Esophagus muscularis mucosa (tissue), 4 donors: ENCODE results near the gene TFB1M. TPM values are rescaled to one million over a fixed set of nuclear protein-coding genes. Genes with fewer than 3 reads are reported as not detected.

Experiments used
- DNase-seq: peaks from one replicate; pipeline ENCODE4 v3.0.0-alpha.2; 2017; ENCODE audit errors: extremely low spot score
- H3K27ac ChIP-seq, 4 donors: fragments of 200-600 bp; sonication (generic); replicated peaks in 1 of 4; 1 replicate in 3 of 4; 2 replicates in 1 of 4; pipeline ENCODE4 v1.5.1; 2016 to 2019; ENCODE audit warnings: mild to moderate bottlenecking in 1 of 4
- H3K27me3 ChIP-seq, 4 donors: fragments of 200-600 bp; sonication (generic); one replicate each; pipeline versions ENCODE4 v1.5.1 to v1.6.0; 2016 to 2019
- H3K36me3 ChIP-seq, 4 donors: fragments of 200-600 bp; sonication (generic); one replicate each; pipeline ENCODE4 v1.5.1; 2016 to 2019
- H3K4me1 ChIP-seq, 4 donors: fragments of 200-600 bp; sonication (generic); one replicate each; pipeline ENCODE4 v1.5.1; 2016 to 2019
- H3K4me3 ChIP-seq, 4 donors: fragments of 200-600 bp; sonication (generic); 1 replicate in 2 of 4; 2 replicates in 2 of 4; pipeline ENCODE4 v1.5.1; 2016 to 2019; ENCODE audit warnings: mild to moderate bottlenecking in 4 of 4, moderate library complexity in 1 of 4
- H3K9me3 ChIP-seq, 4 donors: fragments of 200-600 bp; sonication (generic); 1 replicate in 3 of 4; 2 replicates in 1 of 4; pipeline ENCODE4 v1.5.1; 2016 to 2019
- EP300 ChIP-seq: sonication (generic); formaldehyde crosslinking; IDR thresholded peaks from one replicate; pipeline ENCODE4 v1.6.1; 2017; ENCODE audit warnings: antibody characterized with exemption
- POLR2A ChIP-seq: fragments of 450-650 bp; IDR thresholded peaks from one replicate; pipeline ENCODE4 v1.6.1; 2017; ENCODE audit warnings: antibody characterized with exemption, moderate library complexity, mild to moderate bottlenecking, low read depth
- POLR2AphosphoS5 ChIP-seq, 2 donors: sonication (generic); formaldehyde crosslinking; IDR thresholded peaks; one replicate each; pipeline ENCODE4 v1.6.1; 2017; ENCODE audit warnings: antibody characterized with exemption in 2 of 2
- WGBS: methylation state at CpG from one replicate; pipeline ENCODE4 v1.1.5; 2018; 5-methylcytosine and 5-hydroxymethylcytosine counted together
- intact Hi-C: fragments of 100-400 bp; cut with DNase I; formaldehyde crosslinking; loops from one replicate; pipeline ENCODE4 v1.15.1; 2023
- total RNA-seq, 4 donors: library from RNA; depleted of rRNA; stranded (reverse); fragments of >200 nt; gene quantifications; one replicate each; pipeline versions ENCODE4 v1.1.0 to v1.2.1, GENCODE V29; 2016
- TF ChIP-seq, protein P1 (sequence below), 3 experiments: fragments of 200-600 bp in 2 of 3; fragments of 450-650 bp in 1 of 3; sonication (generic) in 2 of 3; IDR thresholded peaks; one replicate each; pipeline ENCODE4 v1.5.1; 2017 to 2019; ENCODE audit warnings: antibody characterized with exemption in 3 of 3, mild to moderate bottlenecking in 2 of 3, moderate library complexity in 1 of 3

Gene TFB1M
- total RNA-seq, 4 donors from 2014 or later = 6.5 to 15.4 (median 12.2) TPM

DNA sequence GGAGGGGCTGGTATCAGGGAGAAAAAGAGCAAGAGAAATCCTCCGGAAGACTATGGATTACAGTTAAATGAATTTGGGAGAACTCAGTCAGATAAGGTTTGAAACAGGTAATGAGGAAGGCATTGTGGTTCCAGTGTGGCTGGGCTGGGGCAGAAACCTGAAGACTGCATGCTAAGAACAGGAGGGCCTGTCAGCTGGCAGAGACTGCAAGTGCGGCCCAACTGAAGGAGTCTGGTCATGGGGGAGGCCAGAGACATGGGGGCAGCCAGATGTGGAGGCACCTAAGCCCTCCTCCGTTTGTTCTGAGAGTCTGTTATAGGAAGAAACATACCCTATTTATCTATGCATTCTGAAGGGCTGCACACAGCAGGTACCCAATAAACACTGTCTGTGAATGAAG, 16.6 kb downstream of the TFB1M start:
- H3K4me3 ChIP-seq = no peak overlapping the region
- H3K36me3 ChIP-seq = peaks cover 14 to 46% (median 35%) of the 10 kb centered on the region in 4 donors
- intact Hi-C loops = no loop called here
- H3K27me3 ChIP-seq = no peaks in the 10 kb centered on the region
- no peaks in the 10 kb centered on the region for H3K4me1 ChIP-seq
- WGBS = 95% methylated on average over 3 of the region's 3 CpGs
- DNase-seq = no peak
- H3K9me3 ChIP-seq = no peaks in the 10 kb centered on the region
- TF ChIP-seq, protein P1, sequence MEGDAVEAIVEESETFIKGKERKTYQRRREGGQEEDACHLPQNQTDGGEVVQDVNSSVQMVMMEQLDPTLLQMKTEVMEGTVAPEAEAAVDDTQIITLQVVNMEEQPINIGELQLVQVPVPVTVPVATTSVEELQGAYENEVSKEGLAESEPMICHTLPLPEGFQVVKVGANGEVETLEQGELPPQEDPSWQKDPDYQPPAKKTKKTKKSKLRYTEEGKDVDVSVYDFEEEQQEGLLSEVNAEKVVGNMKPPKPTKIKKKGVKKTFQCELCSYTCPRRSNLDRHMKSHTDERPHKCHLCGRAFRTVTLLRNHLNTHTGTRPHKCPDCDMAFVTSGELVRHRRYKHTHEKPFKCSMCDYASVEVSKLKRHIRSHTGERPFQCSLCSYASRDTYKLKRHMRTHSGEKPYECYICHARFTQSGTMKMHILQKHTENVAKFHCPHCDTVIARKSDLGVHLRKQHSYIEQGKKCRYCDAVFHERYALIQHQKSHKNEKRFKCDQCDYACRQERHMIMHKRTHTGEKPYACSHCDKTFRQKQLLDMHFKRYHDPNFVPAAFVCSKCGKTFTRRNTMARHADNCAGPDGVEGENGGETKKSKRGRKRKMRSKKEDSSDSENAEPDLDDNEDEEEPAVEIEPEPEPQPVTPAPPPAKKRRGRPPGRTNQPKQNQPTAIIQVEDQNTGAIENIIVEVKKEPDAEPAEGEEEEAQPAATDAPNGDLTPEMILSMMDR (IDR thresholded peaks at IDR 0.05) = no peak
- TF ChIP-seq POLR2A = no peak
- no peak for TF ChIP-seq POLR2AphosphoS5 (IDR thresholded peaks at IDR 0.05)
- no peak for TF ChIP-seq EP300
- H3K27ac ChIP-seq = no peak overlapping the region

DNA sequence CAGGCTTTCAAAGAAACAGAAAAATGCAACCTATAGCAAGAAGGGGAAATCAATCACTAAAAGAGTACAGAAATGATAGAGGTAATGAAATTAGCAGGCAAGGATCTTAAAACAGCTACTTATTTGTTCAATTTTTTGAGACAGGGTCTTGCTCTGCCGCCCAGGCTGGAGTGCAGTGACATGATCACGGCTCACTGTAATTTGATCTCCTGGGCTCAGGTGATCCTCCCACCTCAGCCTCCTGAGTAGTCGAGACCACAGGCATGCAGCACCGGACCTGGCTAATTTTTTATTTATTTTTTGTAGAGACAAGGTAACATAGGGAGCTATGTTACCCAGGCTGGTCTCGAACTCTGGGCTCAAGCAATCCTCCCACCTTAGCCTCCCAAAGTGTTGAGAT, 21.6 kb downstream of the TFB1M start:
- H3K4me1 ChIP-seq = no peaks in the 10 kb centered on the region
- peaks cover 14 to 73% (median 44%) of the 10 kb centered on the region in 4 donors for H3K36me3 ChIP-seq
- no peaks in the 10 kb centered on the region for H3K27me3 ChIP-seq
- DNase-seq = no peak
- H3K9me3 ChIP-seq = no peaks in the 10 kb centered on the region
- H3K4me3 ChIP-seq = no peak overlapping the region
- no peak overlapping the region for H3K27ac ChIP-seq
- TF ChIP-seq POLR2A = no peak
- TF ChIP-seq, protein P1 (IDR thresholded peaks at IDR 0.05) = no peak
- no peak for TF ChIP-seq POLR2AphosphoS5 (IDR thresholded peaks at IDR 0.05)
- TF ChIP-seq EP300 = no peak
- intact Hi-C loops = no loop called here
- 69% methylated on average over 5 of the region's 5 CpGs for WGBS

DNA sequence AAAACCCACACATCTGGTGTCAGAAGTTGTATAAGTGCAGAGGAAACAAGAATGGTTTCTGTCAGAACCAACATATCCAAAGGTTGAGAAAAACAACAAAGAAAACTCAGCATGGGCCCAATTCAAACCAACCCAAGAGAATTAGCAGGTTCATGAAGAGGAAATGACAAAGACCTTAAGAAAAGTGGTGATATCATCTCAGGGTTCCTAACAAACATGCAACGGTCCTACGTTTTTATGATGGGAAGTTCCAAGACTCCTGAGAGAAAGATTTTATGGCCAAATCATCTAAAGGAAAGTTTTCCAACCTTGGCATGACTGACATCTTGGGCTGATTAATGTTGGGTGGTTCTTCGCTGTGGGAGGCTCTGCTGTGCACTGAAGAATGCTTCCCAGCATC, 23.0 kb downstream of the TFB1M start:
- peaks cover 14 to 61% (median 34%) of the 10 kb centered on the region in 4 donors for H3K36me3 ChIP-seq
- no peak for DNase-seq
- no peak overlapping the region for H3K4me3 ChIP-seq
- 91% methylated on average over 3 of the region's 3 CpGs for WGBS
- H3K27me3 ChIP-seq = no peaks in the 10 kb centered on the region
- intact Hi-C loops = no loop called here
- no peaks in the 10 kb centered on the region for H3K4me1 ChIP-seq
- no peaks in the 10 kb centered on the region for H3K9me3 ChIP-seq
- TF ChIP-seq POLR2A = no peak
- TF ChIP-seq POLR2AphosphoS5 (IDR thresholded peaks at IDR 0.05) = no peak
- no peak for TF ChIP-seq EP300
- TF ChIP-seq, protein P1 (IDR thresholded peaks at IDR 0.05) = no peak
- no peak overlapping the region for H3K27ac ChIP-seq

DNA sequence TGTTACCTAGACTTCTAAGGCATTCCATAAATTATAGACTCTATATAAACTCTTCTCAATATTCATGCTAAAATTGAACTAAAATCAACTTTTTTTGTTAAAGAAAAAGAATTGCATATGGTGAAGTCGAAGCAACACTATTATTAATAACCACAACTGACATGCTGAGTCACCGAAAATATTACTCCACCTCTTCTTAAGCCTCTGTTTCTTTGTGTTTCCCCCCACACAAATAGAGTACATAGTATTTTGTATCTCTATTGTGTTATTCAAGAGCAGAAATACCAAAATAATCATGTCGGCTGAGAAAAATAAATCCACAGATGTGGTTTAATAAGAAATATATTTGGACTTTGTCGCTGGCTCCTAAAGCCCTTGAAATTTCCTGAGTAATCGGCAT, 23.8 kb downstream of the TFB1M start:
- DNase-seq = no peak
- Histone ChIP-seq H3K27ac (no peak overlapping the region), H3K36me3 (peaks cover 10 to 53% (median 26%) of the 10 kb centered on the region in 4 donors), H3K9me3 (no peaks in the 10 kb centered on the region), H3K4me1 (no peaks in the 10 kb centered on the region), H3K27me3 (no peaks in the 10 kb centered on the region), H3K4me3 (no peak overlapping the region)
- 89% methylated on average over 5 of the region's 5 CpGs for WGBS
- intact Hi-C loops = no loop called here
- TF ChIP-seq POLR2AphosphoS5 (IDR thresholded peaks at IDR 0.05) (no peak), POLR2A (no peak), EP300 (no peak)
- TF ChIP-seq, protein P1 (IDR thresholded peaks at IDR 0.05) = no peak

DNA sequence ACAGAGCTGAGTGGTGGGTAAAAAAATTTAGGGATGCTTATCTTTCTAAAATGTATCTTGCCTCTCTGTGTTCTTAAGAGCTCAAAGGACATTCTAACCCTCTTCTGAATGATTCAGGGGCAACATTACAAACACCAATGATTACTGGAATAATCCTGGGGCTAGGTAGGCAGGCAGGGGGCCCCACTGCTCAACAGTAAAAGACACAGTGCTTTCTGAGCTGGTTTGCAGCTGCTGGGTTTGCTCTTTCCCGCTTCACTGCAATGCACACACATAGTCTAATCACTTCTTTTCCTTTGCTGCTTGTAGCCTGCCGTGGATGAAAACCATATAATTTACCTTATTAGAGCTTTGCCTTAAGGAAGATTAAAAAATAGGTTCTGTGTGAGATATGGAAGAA, 26.5 kb downstream of the TFB1M start:
- Histone ChIP-seq H3K4me1 (no peaks in the 10 kb centered on the region), H3K36me3 (peaks cover 0 to 58% (median 31%) of the 10 kb centered on the region in 4 donors), H3K9me3 (no peaks in the 10 kb centered on the region), H3K27ac (no peak overlapping the region), H3K27me3 (no peaks in the 10 kb centered on the region), H3K4me3 (no peak overlapping the region)
- 85% methylated on average over 2 of the region's 2 CpGs for WGBS
- TF ChIP-seq POLR2AphosphoS5 (IDR thresholded peaks at IDR 0.05) (no peak), EP300 (no peak), POLR2A (no peak)
- TF ChIP-seq, protein P1 (IDR thresholded peaks at IDR 0.05) = no peak
- DNase-seq = no peak
- intact Hi-C loops = no loop called here
